AG09309 (cell line): ENCODE measurements around the gene PARP16.

Source experiments
- DNase-seq: peaks from one replicate; pipeline ENCODE4 v3.0.0-alpha.2; 2010; ENCODE audit warnings: low read depth
- H3K4me3 ChIP-seq: 2 replicates; pipeline ENCODE4 v1.5.1; 2011; ENCODE audit warnings: mild to moderate bottlenecking, low read depth, low read length, moderate library complexity; ENCODE audit not compliant: control insufficient read depth
- CTCF ChIP-seq: IDR thresholded peaks from 2 replicates; pipeline ENCODE4 v1.5.1; 2011; ENCODE audit warnings: mild to moderate bottlenecking, low read depth, low read length, inconsistent platforms; ENCODE audit not compliant: insufficient read depth, control insufficient read depth; ENCODE audit errors: missing control alignments

Gene PARP16

GRCh38 chr15:65215496-65215895 is 71.2 kb downstream of the PARP16 start:
- H3K4me3 ChIP-seq, result no peak overlapping the region
- DNase-seq, result no peak
- no peak for TF ChIP-seq CTCF

- no peak for TF ChIP-seq CTCF
- H3K4me3 ChIP-seq, result no peak overlapping the region
- DNase-seq, result no peak
Observed at GRCh38 chr15:65214010-65214409, 72.7 kb downstream of the PARP16 start.

GRCh38 chr15:65213241-65213640 is 73.4 kb downstream of the PARP16 start:
- no peak overlapping the region for H3K4me3 ChIP-seq
- no peak for DNase-seq
- no peak for TF ChIP-seq CTCF

- H3K4me3 ChIP-seq, result no peak overlapping the region
- peak; percentile 40 for TF ChIP-seq CTCF
- no peak for DNase-seq
Observed at GRCh38 chr15:65212097-65212496, 74.6 kb downstream of the PARP16 start.

- no peak for TF ChIP-seq CTCF
- DNase-seq, result no peak
- no peak overlapping the region for H3K4me3 ChIP-seq
Observed at GRCh38 chr15:65211482-65211982, 75.2 kb downstream of the PARP16 start.

- no peak for DNase-seq
- H3K4me3 ChIP-seq, result no peak within 1 kb of the TSS
- TF ChIP-seq CTCF, result no peak
Observed at GRCh38 chr15:65210770-65211481, 75.8 kb downstream of the PARP16 start, which contains the start of gene CILP. Gene CILP (minus strand): TSS chr15:65211473. CDS start chr15:65209755, 1,718 bp downstream.
